ENCODE measurements around the gene NBL1.
A peak's percentile ranks its signal among the peaks of the same experiment; 100 is the strongest.

Gene NBL1

GRCh38 chr1:19676438-19676922 lies 32.4 kb downstream of the NBL1 start:
- DNase-seq = peak; percentile 66

DNA sequence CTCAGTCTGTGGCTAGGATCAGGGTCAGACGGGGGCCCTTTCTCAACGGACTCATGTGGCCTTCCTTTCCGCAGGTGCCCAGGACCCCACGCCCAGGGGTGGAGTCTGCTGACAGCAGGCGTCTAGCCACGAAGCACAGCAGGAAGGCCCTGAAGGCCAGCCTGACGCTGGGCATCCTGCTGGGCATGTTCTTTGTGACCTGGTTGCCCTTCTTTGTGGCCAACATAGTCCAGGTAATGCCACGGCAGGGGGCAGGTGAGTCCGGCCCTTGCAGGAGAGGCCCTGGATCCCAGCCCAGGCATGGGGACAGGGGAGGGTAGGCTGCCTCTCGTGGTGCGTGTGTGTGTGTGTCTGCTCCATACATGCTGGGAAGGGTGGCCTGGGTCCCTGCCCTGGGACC lies 34.4 kb downstream of the NBL1 start:
- no peak for DNase-seq

DNA sequence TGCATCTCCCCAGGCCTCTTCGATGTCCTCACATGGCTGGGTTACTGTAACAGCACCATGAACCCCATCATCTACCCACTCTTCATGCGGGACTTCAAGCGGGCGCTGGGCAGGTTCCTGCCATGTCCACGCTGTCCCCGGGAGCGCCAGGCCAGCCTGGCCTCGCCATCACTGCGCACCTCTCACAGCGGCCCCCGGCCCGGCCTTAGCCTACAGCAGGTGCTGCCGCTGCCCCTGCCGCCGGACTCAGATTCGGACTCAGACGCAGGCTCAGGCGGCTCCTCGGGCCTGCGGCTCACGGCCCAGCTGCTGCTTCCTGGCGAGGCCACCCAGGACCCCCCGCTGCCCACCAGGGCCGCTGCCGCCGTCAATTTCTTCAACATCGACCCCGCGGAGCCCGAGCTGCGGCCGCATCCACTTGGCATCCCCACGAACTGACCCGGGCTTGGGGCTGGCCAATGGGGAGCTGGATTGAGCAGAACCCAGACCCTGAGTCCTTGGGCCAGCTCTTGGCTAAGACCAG lies 34.9 kb downstream of the NBL1 start:
- DNase-seq = no peak

DNA sequence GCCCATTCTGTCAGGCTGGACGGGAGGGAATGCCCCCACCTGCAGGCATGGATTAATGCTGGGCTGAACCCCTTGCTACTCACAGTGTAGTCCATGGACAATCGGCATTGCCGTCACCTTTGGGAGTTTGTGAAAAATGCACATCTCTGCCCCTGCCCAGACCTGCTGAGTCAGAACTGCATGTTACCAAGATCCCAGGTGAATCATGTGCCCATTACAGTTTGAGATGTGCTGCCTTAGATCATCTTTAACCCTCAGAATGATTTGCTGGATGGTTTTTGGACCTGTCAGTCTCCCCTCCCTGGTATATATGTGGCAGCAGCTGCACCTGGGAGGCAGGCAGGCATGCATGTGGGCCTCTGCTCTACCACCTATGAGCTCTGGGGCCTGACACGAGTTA lies 35.6 kb downstream of the NBL1 start:
- DNase-seq = no peak

GRCh38 chr1:19680644-19681043 lies 36.5 kb downstream of the NBL1 start:
- no peak for DNase-seq

DNA sequence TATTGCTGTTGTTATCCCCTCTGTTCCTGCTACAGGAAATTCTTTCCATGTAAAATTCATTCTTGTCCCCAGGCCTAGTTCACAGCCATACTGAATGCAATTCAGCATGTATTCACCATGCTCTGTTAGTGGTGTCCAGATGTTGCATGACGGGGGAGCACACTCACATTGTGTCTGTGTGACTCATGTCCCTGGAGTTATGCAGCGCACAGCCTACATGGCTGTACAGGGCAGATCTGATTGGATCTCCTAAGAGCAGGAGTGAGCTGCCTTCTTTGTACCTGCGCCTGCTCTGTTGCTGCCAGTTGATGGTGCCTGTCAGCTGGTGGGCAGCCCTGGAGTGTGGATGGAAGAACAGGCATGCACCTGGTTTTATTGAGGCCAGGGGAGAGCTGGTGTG lies 38.1 kb downstream of the NBL1 start:
- peak; percentile 90 for DNase-seq

DNA sequence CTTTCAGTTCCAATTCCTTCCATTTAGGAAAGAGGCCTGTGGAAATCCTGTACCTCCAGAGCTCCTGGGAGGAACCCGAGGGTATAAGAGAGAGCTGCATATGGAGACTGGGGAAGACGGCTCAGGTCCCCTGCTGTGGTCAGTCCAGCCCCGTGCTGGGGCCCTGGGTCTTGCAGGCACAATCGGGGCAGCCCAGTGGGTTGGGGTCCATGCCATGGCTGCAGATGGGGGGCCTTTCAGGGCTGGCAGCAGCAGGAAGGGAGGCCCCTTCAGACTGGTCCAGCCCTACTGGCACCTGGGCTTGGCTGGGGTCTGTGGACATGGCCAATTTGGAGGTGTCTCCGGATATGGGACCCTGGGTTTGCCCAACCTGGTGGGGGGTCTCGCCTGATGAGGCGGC lies 38.8 kb downstream of the NBL1 start:
- DNase-seq = no peak

- DNase-seq = no peak
Observed at GRCh38 chr1:19683351-19683750, 39.2 kb downstream of the NBL1 start.

DNA sequence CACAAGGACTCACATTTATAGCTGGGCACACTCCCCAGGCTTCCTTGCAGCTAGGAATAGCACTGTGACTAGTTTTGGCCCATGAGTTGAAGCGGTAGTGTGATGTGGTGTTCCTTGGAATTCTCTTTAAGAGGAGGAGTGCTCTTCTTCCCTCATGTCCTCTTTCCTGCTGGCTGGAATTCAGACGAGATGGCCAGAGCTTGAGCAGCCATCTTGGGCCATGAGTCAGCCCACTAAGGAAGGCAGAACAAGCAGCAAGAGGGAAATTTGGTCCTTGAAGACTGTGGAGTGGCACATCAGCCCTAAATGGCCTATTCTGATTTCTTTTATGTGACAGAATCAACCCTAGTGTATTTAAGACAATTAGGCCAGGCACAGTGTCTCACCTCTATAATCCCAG lies 40.6 kb downstream of the NBL1 start:
- DNase-seq = peak; percentile 10

GRCh38 chr1:19685994-19686393 lies 41.9 kb downstream of the NBL1 start:
- DNase-seq = no peak

DNA sequence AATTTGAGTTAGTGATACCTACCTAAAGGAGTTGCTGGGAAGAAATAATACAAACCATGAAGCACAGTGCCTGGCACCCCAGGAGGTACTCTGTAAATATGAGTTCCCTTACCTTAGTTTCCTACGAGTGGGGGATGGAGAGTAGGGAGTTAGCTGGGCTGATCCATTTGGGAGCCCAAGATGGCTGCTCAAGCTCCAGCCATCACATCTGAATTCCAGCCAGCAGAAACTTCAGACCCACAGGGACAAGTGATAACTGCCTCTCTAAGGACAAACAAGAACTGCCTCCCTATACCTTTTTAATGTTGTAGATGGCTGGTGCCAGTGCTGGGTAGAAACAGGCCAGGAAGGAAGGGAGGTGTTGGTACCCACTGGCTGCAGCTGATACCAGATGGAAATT lies 43.3 kb downstream of the NBL1 start:
- DNase-seq = no peak

DNA sequence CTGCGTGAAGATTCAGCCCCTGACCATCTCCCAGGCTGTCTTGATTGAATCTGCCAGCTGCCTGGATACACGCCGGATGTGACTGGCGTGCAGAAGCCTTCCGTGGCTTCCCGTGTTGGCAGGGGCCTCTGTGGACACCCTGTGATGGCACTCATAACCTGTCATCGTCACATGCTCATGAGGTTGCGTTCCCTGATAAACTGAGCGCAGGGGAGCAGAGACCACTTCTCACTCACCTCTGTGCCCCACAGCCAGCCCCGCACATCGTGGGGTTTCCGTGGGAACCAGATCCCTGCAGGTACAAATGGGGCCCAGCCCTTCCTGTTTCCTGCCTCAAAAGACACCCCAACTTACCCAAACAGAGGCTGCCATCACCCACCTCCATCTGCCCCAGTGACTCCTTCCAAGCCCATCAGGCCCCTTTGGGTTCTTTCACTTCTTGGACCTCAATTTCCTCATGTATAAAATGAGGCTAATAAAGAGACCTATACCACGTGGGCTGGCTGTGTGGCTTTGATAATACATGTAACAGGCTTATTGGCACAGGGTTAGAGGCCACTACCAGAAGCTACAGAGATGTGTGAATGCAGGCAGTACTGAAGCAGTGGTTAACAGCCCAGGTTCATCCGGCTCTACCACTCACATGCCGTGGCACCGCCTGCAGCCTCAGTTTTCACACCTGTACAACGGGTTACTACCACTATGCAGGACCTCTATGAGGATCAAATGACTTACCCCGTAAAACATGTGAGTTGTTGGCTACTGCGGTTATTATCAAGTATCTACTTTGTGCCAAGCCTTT lies 44.1 kb downstream of the NBL1 start:
- DNase-seq = no peak

DNA sequence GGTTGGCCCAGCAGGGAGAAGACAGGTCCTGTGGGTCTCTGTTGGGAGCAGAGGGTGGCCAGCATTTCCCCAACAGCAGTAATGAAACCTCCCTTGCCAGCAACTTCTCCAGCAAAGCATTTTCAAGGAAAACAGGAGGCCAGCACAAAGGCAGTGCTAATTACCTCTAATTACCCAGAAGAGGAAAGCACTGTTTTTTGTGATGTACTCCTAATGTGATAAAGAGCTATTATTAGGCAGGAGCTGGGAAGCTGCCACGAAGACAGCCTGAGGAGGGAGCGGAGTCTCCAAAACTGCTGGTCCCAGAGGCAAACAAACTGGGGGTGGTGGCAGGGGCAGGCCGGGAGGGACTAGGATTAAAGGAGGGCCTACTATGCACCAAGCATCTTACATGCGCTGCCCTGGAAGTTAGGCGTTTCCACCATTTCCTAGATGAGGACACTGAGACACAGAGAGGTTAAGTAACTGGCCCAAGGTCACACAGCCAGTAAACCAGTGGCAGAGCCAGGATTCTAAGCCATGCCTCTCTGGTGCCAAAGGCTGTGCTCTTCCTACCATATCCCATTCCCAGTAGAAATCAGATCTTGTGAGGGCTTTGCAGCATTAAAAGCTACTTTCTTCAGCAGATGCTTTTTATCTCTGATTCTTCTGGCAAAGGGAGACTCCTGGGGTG lies 45.1 kb downstream of the NBL1 start:
- DNase-seq = no peak

GRCh38 chr1:19689856-19690255 lies 45.7 kb downstream of the NBL1 start:
- DNase-seq = no peak

- DNase-seq = no peak
Observed at GRCh38 chr1:19690342-19690741, 46.2 kb downstream of the NBL1 start.

DNA sequence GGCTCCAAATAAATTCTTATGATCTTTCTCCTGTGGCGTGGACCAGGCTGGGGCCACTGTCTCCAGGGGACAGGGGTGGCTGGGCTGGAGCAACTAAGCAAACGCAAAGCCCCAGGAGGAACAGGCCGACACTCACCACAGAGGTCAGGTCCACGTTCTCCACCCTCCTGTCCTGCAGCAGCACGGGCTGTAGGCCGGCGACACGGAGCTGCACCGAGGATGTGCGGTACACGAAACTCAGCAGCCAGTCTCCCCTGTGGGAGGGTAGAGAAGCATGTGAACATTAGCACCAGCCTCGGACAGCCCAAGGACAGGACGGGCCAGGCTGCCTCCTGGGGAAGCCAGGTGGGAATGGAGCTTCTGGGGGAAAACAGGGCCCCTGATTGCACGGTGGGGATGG lies 50.2 kb downstream of the NBL1 start:
- no peak for DNase-seq

- DNase-seq = no peak
Observed at GRCh38 chr1:19695772-19696171, 51.7 kb downstream of the NBL1 start.

GRCh38 chr1:19696820-19697219 lies 52.7 kb downstream of the NBL1 start:
- DNase-seq = no peak

- DNase-seq = no peak
Observed at GRCh38 chr1:19698181-19698580, 54.1 kb downstream of the NBL1 start.

GRCh38 chr1:19700079-19700777 lies 56.1 kb downstream of the NBL1 start:
- DNase-seq = no peak

DNA sequence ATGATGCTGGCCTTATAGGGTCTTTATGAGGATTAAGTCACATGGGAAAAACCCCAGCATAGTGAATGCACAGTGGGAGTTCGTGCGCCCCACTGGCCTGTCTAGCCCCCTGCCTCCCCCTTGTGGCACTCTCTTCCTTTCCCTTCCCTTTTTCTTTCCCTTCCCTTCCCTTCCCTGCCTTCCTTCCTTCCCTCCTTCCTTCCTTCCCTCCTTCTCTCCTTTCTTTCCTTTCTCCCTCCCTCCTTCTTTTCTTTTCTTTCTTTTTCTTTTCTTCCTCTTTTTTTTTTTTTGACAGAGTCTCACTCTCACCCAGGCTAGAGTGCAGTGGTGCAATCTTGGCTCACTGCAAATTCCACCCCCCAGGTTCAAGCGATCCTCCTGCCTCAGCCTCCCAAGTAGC lies 59.2 kb downstream of the NBL1 start:
- DNase-seq = no peak

DNA sequence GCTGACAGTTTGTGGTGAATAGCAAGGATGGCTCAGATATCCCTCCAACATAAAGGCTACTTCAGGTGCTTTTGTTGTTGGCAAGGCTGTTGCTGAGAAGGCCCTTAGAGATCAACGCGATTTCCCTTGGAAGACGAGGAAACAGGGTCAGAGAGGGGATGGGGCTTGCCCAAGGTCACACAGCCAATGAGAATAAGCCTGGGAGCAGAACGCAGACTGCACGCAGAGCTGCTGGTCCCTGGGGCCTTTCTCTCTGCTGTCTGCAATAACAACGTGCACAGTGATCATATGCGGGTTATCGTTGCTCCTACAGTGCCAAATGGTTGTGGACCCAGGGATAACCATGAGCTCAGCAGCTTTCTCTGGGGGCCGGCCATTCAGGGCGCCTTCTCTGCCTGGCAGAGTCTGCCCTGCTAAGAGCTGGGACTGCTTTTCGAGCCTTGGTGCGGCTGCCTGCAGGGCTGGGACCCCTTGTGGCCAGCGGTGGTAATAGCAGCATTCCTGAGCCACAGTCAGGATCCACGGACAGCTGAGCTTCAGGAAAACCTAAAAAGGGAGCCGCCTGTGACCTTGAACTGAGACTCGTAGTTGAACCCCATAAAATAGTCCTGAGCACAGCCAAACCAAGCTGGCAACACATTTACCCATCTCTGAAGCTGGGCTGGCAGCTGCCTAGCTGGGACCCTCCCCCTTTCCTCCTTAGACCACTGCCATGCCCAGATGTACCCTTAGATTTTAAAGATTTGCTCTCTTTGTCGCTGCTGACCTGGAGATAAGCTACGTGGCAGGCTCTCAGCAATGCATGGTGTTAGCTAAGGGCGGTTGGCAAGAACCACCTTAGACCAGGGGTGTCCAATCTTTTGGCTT lies 60.4 kb downstream of the NBL1 start:
- DNase-seq = peak; percentile 64

DNA sequence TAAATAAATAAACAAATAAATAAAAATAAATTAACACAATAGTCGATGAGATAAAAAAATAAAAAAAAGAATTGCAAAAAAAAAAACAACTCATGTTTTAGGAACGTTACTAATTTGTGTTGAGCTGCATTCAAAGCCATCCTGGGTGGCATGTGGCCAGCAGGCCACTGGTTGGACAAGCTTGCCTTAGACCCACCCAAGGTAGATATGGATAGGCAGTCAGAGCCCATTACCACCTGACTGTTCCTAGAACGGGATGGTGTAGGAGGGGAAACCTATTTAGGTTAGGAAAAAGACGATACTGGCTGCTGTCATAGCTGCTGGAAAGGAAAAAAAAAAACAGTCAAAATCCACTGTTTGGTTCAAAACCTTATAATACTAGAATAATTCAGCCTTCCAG lies 61.4 kb downstream of the NBL1 start:
- no peak for DNase-seq
